GM23248 (cell line): ENCODE data around the gene NPAS3. TPM values are rescaled to one million over a fixed set of nuclear protein-coding genes. Genes with fewer than 3 reads are reported as not detected.
A peak's percentile ranks its signal among the peaks of the same experiment; 100 is the strongest.

Experiments
- DNase-seq: peaks from one replicate; pipeline ENCODE4 v3.0.0-alpha.2; 2015
- H2AFZ ChIP-seq: fragments of 200-600 bp; sonication (generic); 2 replicates; pipeline ENCODE4 v1.6.1; 2016; ENCODE audit warnings: antibody characterized with exemption
- H3F3A ChIP-seq: fragments of 200-600 bp; sonication (generic); 2 replicates; pipeline ENCODE4 v1.6.1; 2016; ENCODE audit warnings: mild to moderate bottlenecking, antibody characterized with exemption, mixed run types; ENCODE audit not compliant: insufficient read depth
- H3K27ac ChIP-seq: fragments of 200-600 bp; sonication (generic); 2 replicates; pipeline ENCODE4 v1.5.1; 2016; ENCODE audit warnings: mild to moderate bottlenecking
- H3K27me3 ChIP-seq: fragments of 200-600 bp; sonication (generic); replicated peaks from 2 replicates; pipeline ENCODE4 v1.6.1; 2016; ENCODE audit warnings: mild to moderate bottlenecking; ENCODE audit not compliant: insufficient read depth
- H3K36me3 ChIP-seq: fragments of 200-600 bp; sonication (generic); 2 replicates; pipeline ENCODE4 v1.6.1; 2016; ENCODE audit warnings: low read depth, mild to moderate bottlenecking
- H3K4me1 ChIP-seq: fragments of 200-600 bp; sonication (generic); 2 replicates; pipeline ENCODE4 v1.6.1; 2016; ENCODE audit warnings: mild to moderate bottlenecking; ENCODE audit not compliant: insufficient read depth
- H3K4me2 ChIP-seq: fragments of 200-600 bp; sonication (generic); one replicate; pipeline ENCODE4 v1.6.1; 2016; ENCODE audit warnings: mild to moderate bottlenecking; ENCODE audit not compliant: unreplicated experiment
- H3K4me3 ChIP-seq: fragments of 200-600 bp; sonication (generic); 2 replicates; pipeline ENCODE4 v1.5.1; 2016; ENCODE audit warnings: mild to moderate bottlenecking
- H3K79me2 ChIP-seq: fragments of 200-600 bp; sonication (generic); 2 replicates; pipeline ENCODE4 v1.6.1; 2016; ENCODE audit warnings: mild to moderate bottlenecking; ENCODE audit not compliant: insufficient read depth
- H3K9ac ChIP-seq: fragments of 200-600 bp; sonication (generic); 2 replicates; pipeline ENCODE4 v1.6.1; 2016; ENCODE audit warnings: mild to moderate bottlenecking
- H3K9me2 ChIP-seq: fragments of 200-600 bp; sonication (generic); 2 replicates; pipeline ENCODE4 v1.6.1; 2016; ENCODE audit warnings: mixed run types, mild to moderate bottlenecking, moderate library complexity; ENCODE audit not compliant: insufficient read depth
- H3K9me3 ChIP-seq: fragments of 200-600 bp; sonication (generic); one replicate; pipeline ENCODE4 v1.6.1; 2017; ENCODE audit warnings: low read depth
- H4K20me1 ChIP-seq: fragments of 200-600 bp; sonication (generic); 2 replicates; pipeline ENCODE4 v1.6.0; 2016; ENCODE audit not compliant: insufficient read depth
- EZH2 ChIP-seq: fragments of 200-600 bp; sonication (generic); IDR thresholded peaks from 2 replicates; pipeline ENCODE4 v1.6.1; 2018; ENCODE audit warnings: antibody characterized with exemption, mild to moderate bottlenecking; ENCODE audit not compliant: insufficient read depth, poor library complexity, severe bottlenecking
- EZH2phosphoT487 ChIP-seq: fragments of 200-600 bp; sonication (generic); IDR thresholded peaks from 2 replicates; pipeline ENCODE4 v1.6.1; 2018; ENCODE audit warnings: antibody characterized with exemption, moderate library complexity, mild to moderate bottlenecking, low read depth; ENCODE audit not compliant: insufficient read depth
- WGBS, 2 experiments: methylation state at CpG; one replicate each; pipeline ENCODE4 v1.1.6; 2015 to 2017; ENCODE audit warnings: low lambda C conversion rate in 2 of 2, low coverage in 1 of 2; ENCODE audit errors: missing lambda C conversion rate in 2 of 2; 5-methylcytosine and 5-hydroxymethylcytosine counted together
- in situ Hi-C: fragments of 300-500 bp; cut with MboI; formaldehyde crosslinking; loops from 2 replicates; pipeline ENCODE4 v1.15.0; 2020
- polyA plus RNA-seq: library from polyadenylated mRNA; unstranded; fragments of >200 nt; fragmentation: Nextera tagmentation; extraction: Ambion mirVana; gene quantifications from 2 replicates; pipeline ENCODE4 v1.2.1, GENCODE V29; 2016
- total RNA-seq: library from RNA; depleted of rRNA; stranded (reverse); fragments of >200 nt; shearing (Covaris generic); gene quantifications from 2 replicates; pipeline ENCODE4 v1.2.3, GENCODE V29; 2014

Gene NPAS3
- total and polyA plus RNA-seq, 2 experiments from 2014 or later: 0.65 TPM; not detected in 1

DNA sequence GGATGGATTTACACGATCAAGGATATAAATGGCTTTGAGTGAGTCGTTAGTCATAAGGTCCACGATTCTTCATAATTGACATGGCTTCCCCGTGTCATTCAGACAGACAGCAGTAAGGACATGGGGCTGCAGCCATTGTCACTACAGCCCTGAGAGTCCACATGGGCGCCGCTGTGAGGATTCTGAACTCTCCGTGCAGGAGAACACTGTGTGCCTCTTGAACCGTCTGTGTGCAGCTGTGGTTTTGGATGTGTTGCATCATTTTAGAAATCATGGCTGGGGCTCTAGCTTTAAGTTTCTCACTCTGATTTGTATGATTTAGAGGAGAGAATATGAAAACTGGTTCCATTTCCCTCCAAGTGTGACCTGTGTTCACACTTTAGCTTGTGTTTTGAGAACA, 47.2 kb downstream of the NPAS3 start:
- Histone ChIP-seq H3K4me3 (no peak overlapping the region), H3K36me3 (no peaks in the 10 kb centered on the region), H3K27ac (no peak overlapping the region), H3K27me3 (no peaks in the 10 kb centered on the region), H4K20me1 (no peaks in the 10 kb centered on the region), H3K9me2 (no peaks in the 10 kb centered on the region), H3K9me3 (no peaks in the 10 kb centered on the region), H3F3A (no peaks in the 10 kb centered on the region), H3K4me2 (no peak overlapping the region), H3K4me1 (peaks cover 5% of the 10 kb centered on the region; the same call in 1 of the 2 replicates), H2AFZ (no peak overlapping the region), H3K9ac (no peak overlapping the region), H3K79me2 (no peaks in the 10 kb centered on the region)
- DNase-seq: no peak
- 95 to 97% methylated on average over 8 of the region's 8 CpGs for WGBS, 2 experiments
- in situ Hi-C loops: loop anchor here (25.0 kb wide), 1 partner anchor 399 kb away; no protein-coding TSS in a partner anchor
- no peak for TF ChIP-seq EZH2
- no peak for TF ChIP-seq EZH2phosphoT487

DNA sequence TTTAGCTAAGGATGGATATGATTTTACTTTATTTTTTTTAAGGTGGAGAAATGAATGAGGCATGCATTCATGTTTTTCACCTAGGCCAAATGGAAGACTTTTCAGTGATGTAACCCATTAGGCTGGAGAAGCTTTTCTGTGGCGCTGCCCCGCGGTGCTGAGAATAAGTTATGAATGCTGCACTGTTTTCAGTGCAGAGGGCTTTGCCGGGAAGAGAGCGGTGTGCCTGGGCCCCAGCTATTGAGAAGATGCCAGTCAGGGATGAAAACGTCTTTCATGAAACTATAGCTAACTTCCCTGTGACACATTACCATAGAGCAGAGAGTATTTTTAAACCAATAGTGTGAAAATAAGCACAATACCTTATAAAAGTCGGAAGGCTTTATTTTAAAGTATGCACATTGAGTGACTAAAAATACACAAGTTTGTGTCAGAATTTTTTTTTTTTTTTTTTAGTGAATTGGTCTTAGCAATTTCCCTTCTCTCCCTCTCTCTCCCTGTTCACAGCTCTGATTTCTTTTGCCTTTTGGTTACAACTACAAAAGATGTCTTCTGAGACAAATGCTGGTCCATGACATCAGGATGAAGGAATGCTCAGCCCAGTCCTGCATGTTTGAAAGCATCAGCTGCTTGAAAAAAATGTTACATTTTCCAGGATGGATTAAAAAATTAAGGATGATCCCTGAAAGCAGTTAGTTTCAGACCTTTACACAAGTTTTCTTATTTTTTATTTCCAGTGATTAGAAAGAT, 48.3 kb downstream of the NPAS3 start:
- Histone ChIP-seq H3K4me3 (no peak overlapping the region), H3K27ac (no peak overlapping the region), H3K36me3 (no peaks in the 10 kb centered on the region), H2AFZ (no peak overlapping the region), H3K4me2 (no peak overlapping the region), H3K9me2 (no peaks in the 10 kb centered on the region), H3K79me2 (no peaks in the 10 kb centered on the region), H3K9ac (no peak overlapping the region), H3K4me1 (peaks cover 5% of the 10 kb centered on the region; the same call in 1 of the 2 replicates), H3K9me3 (no peaks in the 10 kb centered on the region), H4K20me1 (no peaks in the 10 kb centered on the region), H3F3A (no peaks in the 10 kb centered on the region), H3K27me3 (no peaks in the 10 kb centered on the region)
- in situ Hi-C loops: loop anchor here (25.0 kb wide), 1 partner anchor 400 kb away; no protein-coding TSS in a partner anchor
- 86 to 87% methylated on average over 7 of the region's 7 CpGs for WGBS, 2 experiments
- TF ChIP-seq EZH2phosphoT487 (no peak), EZH2 (no peak)
- DNase-seq: peak; percentile 52

- Histone ChIP-seq H3K4me1 (peaks cover 5% of the 10 kb centered on the region; the same call in 1 of the 2 replicates), H2AFZ (no peak overlapping the region), H4K20me1 (no peaks in the 10 kb centered on the region), H3K79me2 (no peaks in the 10 kb centered on the region), H3K9me3 (no peaks in the 10 kb centered on the region), H3K9ac (no peak overlapping the region), H3K9me2 (no peaks in the 10 kb centered on the region), H3F3A (no peaks in the 10 kb centered on the region), H3K4me3 (no peak overlapping the region), H3K27me3 (no peaks in the 10 kb centered on the region), H3K4me2 (no peak overlapping the region), H3K36me3 (no peaks in the 10 kb centered on the region), H3K27ac (no peak overlapping the region)
- TF ChIP-seq EZH2phosphoT487: no peak
- TF ChIP-seq EZH2: no peak
- 30 to 39% methylated on average over 4 of the region's 4 CpGs for WGBS, 2 experiments
- no peak for DNase-seq
- in situ Hi-C loops: loop anchor here (25.0 kb wide), 1 partner anchor 404 kb away; no protein-coding TSS in a partner anchor
These were observed 53.0 kb downstream of the NPAS3 start for GRCh38 chr14:32991691-32992090.

DNA sequence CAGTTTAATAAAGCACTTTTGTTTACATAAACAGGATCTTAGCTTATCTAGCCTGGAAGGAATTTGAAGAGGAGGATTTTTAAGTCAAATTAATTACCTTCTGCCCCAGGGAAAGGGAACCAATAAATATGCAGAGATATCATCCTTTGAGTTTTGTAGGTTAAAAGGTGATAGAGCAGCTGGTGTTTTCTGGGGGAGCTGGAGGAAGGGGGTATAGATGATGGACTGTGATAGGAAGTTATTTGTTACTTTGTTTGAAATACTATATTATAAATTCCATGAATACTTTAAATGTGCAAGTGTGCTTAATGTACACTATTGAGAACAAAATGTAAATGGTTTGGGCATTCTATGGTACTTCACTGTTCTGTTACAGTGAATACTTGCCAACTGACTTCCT, 55.2 kb downstream of the NPAS3 start:
- Histone ChIP-seq H3K4me3 (no peak overlapping the region), H3K4me2 (no peak overlapping the region), H3K9me2 (no peaks in the 10 kb centered on the region), H3F3A (no peaks in the 10 kb centered on the region), H3K27ac (no peak overlapping the region), H3K9me3 (no peaks in the 10 kb centered on the region), H3K79me2 (no peaks in the 10 kb centered on the region), H4K20me1 (no peaks in the 10 kb centered on the region), H3K36me3 (no peaks in the 10 kb centered on the region), H3K4me1 (no peaks in the 10 kb centered on the region), H3K27me3 (no peaks in the 10 kb centered on the region), H2AFZ (no peak overlapping the region), H3K9ac (no peak overlapping the region)
- DNase-seq: no peak
- no peak for TF ChIP-seq EZH2phosphoT487
- TF ChIP-seq EZH2: no peak
- in situ Hi-C loops: loop anchor here (25.0 kb wide), 1 partner anchor 407 kb away; no protein-coding TSS in a partner anchor
